GM12875 (cell line): ENCODE measurements around the gene ARMC2.
A peak's percentile ranks its signal among the peaks of the same experiment; 100 is the strongest.

Experiments used
- H3K4me3 ChIP-seq: one replicate; pipeline ENCODE4 v1.5.1; 2011; ENCODE audit warnings: low read depth, low read length, control low read depth
- CTCF ChIP-seq: IDR thresholded peaks from 2 replicates; pipeline ENCODE4 v1.5.1; 2011; ENCODE audit warnings: low read depth, mild to moderate bottlenecking, control low read depth, inconsistent platforms, low read length, moderate library complexity, borderline replicate concordance; ENCODE audit not compliant: insufficient read depth

Gene ARMC2

GRCh38 chr6:108848116-108848868 lies at the start of gene ARMC2:
ARMC2 (plus strand) TSS chr6:108848422; CDS start chr6:108854268, 5,846 bp downstream.
- peak within 1 kb of the TSS; percentile 61 for H3K4me3 ChIP-seq
- no peak for TF ChIP-seq CTCF

DNA sequence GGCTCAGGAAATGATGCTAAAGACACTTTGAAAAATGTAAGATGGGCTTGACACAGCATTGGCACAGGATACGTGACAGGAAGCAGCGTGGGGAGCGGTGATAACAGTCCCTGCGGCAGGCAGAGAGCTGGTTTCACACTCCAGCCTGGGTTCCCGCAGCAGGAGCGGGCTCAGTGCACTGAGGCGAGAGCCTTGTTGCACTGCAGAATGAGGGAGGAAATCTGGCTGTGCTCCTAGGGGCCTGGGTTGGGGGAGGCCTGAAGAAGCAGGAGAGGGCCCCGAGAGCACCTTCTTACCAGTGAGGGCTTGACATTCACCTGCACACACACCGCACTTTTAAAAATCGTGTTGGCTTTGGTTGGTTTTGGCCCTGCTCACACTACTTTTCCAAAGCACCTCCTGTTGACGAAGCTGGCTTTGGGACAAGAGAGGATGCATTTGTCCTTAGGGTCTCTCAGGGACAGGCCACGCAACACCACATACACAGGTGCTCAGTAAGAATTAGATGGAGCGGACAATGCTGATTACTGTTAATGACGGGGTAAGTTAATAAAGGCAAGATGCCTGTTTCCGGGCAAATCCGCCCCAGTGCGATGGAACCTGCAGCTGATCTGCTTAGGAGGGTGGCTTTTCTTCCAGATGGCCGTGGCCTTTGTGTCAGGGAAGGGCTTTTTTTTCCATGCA lies 49.4 kb upstream of the ARMC2 start:
- TF ChIP-seq CTCF = no peak
- H3K4me3 ChIP-seq = no peak overlapping the region

- H3K4me3 ChIP-seq = no peak overlapping the region
- no peak for TF ChIP-seq CTCF
Observed at GRCh38 chr6:108799354-108799717, 48.9 kb upstream of the ARMC2 start.

GRCh38 chr6:108799791-108800190 lies 48.4 kb upstream of the ARMC2 start:
- TF ChIP-seq CTCF = no peak
- H3K4me3 ChIP-seq = no peak overlapping the region

DNA sequence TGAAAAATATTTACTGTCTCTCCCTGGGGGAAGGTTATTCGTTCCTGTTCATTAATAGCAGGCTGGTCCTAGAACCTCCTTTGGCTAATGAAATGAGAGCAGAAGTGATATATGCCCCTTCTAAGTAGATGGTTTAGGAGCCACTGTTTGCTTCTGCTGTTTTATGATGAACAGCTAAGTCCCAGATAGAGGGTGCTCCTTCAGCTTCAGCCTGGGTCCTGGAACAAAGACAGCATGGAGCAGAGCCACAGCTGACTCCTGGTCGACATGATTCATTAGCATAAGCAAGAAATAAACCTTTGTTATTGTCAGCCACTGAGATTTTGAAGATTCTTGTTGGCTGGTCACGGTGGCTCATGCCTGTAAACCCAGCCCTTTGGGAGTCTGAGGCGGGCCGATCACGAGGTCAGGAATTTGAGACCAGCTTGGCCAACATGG lies 47.8 kb upstream of the ARMC2 start:
- no peak for TF ChIP-seq CTCF

DNA sequence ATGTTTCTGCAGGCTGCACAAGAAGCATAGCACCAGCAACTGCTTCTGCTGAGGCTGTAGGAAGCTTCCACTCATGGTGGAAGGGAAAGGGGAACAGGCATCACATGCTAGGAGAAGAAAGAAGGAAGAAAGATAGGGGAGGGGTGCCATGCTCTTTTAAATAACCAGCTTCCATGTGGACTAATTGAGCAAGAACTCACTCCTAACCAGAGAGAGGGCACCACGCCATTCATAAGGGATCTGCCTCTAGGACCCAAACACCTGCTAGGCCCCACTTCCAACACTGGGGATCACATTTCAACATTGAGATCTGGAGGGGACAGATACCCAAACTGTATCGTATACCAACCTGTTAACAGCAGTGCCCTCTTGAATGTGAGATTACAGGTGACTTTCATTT lies 46.9 kb upstream of the ARMC2 start:
- TF ChIP-seq CTCF = no peak
- H3K4me3 ChIP-seq = no peak overlapping the region

More for the DNA sequence above, 47.8 kb upstream of the ARMC2 start:
- H3K4me3 ChIP-seq = no peak overlapping the region
